Inferior parietal cortex (tissue), 1 donor: ENCODE measurements around the gene MFAP4.

Experiments used
- DNase-seq: peaks from one replicate; pipeline ENCODE4 v3.0.0-alpha.2; 2016; ENCODE audit errors: extremely low spot score

The MFAP4 gene

DNA sequence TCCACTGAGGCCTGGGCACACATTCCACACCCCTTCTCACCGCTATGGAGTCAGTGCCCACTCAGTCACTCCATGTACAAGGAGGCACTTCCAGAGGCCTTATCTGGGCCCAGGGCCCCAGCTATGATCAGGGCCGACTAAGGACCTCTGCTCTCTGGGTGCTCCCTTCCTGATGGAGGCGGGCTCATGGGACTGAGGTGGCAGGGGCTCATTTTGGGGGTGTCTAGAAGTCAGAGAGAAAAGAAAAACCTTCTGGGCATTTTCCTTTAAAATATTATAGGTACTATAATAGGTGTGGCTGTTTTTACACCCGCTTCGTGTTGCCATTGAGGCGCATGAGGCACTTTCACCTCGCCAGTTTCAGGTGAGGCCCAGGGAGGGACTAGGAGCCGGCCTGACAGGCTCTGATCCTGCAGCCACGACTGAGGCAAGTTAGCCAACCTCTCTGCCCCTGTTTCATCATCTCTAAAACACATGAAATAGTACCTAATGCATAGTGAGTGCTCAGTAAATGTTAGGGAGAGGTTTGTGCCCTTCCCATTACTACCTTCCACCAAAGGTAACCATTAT is 38.8 kb downstream of the MFAP4 start:
- no peak for DNase-seq

DNA sequence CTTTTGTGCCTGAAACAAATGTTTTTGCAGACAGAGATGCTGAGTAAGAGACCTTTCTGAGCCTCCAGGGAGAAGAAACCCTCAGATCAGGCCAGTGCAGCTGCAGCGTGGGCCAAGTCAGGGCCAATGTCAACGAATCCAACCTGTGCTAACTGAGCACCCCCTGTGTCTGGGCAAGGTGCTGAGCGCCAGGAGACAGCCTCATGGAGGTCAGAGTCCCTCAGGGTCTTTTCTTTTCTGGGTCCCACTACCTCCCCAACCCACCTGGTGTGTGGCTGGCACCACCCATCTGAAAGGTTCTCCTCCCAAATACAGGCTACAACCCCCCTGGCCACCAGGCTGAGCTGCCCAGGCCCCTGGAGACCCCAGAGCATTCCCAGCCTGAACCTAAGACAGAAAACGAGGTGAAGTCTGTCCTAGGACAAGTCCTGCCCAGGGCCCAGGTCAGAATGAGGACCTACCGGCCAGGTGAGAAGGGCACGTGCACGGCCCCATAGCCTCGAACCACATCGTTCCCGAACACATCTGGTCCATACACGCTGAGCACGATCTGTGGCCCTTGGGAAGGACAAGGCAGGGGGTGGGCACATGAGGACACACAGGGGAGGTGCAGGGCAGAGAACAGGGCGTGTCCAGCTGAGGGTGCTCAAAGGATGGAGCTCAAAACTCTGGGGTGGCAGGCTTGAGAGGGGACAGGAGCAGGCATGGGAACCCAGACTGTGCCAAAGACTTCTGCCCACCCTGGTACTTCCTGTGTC is 39.5 kb downstream of the MFAP4 start:
- no peak for DNase-seq

DNA sequence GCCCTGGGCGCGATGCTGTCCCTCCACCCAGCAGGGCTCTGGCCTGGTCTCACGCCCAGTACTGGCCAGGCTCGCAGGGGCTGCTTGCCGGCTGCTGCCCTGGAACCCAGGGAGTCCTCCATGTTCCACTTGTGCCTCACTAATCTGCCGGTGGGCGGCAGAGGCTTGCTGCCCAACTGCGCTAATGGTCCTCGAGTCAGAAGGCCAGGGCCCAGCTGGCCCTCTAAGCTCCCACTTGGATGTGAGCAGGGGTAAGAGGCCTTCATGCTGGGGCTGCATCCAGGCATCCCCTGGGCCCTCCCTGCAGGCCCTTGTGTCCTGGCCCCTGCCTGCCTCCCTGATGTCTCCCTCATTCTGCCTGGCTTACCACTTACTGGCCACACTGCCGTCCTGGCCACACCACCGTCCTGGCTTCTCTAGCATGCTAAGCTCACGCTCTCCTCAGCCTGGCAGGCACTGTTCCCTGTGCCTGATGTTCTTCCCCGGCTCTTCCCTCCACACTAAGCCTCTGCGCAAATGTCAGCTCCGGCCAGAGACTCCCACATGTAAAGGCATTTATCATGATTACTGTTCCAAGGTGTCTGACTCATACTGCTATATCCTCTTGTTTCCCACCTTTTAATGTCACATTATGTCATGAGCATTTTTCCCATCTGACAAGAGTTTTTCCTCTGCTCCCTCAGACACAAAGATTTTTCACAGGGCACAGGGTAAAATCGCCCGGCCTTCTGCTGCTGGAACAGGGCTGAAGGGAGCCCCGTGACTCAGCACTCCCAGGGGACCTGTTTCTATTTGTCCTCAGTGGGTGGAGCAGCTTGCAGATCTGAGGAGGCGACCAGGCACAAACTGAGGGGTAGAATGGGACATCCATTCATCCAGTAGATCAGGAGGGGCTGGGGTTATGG is 40.4 kb downstream of the MFAP4 start:
- DNase-seq: peak; percentile 54

DNA sequence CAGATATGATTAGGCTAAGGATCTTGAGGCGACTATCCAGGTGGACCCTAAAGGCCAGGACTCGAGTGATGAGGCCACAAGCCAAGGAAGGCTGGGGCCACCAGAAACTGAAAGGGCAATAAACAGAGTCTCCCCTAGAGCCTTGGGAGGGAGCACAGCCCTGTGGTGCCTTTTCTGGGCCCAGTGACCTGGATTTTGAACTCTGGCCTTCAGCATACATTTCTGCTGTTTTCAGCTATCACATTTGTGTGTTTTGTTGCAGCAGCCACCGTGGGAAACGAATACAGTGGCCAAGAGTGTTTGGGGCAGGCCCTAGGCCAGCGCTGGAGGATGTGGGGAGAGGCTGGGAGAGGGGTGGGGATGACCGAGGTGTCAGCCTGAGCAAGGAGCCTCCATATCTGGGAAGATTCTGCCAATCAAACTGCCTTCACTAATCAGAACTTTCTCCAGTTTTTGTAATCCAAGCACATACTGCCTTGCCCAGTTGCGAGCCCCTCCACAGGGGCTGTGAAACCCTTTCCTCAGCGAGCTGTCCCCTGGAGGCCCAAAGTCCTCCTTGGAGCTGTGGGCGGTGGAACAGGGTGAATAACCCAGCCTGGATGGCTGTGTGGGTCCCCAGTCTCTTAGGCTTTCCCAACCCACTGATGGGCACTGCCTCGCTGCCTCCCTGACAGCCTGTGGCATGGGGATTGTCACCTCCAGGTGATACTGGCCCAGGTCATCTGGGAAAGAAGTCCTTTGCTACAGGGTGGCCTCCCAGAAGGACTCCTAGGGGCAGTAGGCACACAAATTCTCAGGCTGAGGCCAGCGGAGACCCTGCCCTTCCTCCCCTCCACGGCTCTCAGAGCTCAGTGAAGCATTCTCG is 41.3 kb downstream of the MFAP4 start:
- no peak for DNase-seq

DNA sequence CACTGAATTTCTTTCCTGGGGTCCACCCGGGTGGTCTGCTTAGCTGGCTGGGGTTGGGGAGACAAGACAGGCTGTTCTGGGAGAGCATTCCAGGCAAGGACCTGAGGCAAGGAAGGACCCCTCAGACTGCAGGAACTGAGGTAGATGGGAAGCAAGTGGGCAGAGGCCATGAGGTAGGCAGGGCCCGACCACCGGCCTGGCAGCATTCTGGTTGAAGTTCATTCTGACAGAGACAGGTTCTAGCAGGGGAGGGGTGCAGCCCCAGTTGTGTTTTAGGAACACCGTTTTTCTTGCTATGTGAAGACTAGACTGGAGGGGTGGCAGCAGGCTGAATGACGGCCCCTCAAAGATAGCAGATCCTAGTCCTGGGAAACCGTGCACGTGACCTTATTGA is 41.9 kb downstream of the MFAP4 start:
- DNase-seq: no peak

DNA sequence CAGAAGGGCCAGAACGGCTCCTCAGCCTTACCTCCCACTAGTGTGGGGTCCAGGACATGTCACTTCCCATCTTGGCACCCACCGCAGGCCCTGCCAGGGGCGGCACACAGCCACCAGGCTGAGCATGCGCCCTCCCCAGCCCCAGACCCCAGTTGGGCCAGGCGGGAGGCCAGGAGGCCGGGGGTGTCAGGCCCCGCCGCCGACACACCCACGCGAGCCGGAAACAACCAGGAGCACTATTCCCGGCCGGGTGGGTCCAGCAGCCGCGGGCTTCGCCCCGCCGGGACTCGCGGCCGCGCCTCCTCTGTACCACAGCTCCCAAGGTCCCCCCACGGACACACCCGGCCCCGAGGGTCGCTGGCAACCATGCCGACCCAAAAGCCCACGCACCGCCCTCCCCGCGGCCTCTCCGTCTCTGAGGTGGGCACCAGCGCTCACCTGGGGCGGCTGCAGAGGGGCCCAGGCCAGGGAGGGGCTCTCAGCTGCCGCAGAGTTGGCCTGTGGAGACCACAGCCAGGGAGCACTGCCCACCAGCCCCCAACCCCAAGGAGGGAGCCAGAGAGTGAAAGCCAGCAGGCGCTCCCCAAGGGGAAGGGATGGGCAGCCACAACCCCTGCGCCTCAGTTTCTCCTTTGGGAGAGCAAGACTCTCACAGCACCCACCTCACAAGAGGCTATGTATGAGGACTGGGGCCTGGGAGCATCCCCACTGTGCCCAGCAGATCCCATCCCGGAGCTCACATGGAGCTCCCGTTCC is 42.5 kb downstream of the MFAP4 start:
- DNase-seq: no peak

DNA sequence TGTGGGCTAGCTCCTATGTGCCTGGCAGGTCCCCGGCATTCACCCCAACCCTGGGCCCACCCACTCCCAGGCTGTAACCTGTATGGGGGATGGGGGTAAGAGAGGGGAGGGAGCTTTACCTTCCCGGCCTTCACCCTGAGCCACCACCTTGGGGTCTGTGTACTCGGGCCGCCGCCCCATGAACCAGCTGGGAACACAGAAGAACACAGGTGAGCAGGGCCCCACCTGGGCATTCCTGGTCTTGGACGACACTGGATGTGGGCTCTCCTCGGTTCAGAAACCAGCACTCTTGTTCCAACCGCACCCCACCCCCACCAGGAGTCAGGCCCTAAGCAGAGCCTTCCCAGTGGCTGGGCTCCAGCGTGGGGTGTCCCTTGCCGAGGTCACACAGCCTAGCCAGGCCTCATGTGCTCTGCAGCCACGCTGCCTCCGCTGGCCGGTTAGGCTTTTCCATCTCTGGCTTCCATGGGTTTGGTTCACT is 43.3 kb downstream of the MFAP4 start:
- DNase-seq: no peak

DNA sequence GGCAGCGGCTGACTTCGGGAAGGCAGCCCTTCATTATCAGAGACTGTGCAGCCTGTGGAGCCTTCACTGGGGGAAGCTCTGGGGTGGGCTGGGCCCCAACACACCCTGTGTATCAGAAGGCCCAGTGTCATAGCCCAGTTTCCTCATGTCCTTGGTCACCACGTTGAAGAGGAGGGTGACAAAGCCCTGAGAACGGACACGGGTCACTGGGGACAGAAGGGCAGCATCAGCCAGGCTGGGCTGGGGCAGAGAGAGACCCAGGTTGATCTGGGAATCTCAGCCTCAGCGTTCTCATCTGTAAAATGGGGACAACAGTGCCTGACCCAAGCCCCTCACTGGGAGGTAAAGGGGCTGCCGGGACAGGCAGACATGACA is 43.7 kb downstream of the MFAP4 start:
- DNase-seq: no peak

DNA sequence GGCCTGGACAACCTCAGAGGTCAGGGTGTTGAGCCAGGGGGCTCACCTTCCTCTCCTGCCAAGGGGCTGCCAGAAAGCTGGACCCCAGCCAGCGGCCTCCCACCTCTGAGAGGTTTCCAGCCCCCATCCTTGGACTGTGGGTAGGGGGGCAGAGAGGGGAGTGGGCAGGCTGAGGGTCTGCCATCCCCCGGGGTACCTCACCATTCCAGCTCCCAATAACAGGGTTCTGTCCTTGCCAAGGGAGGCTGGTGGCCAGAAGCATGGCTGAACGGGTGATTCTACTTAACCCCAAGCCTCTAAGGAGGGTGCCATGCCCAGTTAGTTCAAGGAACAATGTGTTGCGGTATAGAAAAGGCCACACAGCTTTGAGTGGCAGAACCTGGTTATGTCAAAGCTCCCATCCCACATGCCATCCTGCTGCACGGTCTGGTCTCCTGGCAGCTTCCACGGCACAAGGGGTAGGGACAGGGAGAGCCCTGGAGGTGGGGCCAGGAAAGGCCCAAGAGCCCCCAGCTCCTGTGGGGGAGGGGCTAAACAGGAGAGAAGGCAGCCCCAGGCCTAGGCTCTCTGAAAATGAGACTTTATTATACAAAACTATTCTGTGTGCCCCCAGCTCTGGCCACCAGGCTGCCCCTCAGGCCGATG is 44.3 kb downstream of the MFAP4 start:
- DNase-seq: no peak

DNA sequence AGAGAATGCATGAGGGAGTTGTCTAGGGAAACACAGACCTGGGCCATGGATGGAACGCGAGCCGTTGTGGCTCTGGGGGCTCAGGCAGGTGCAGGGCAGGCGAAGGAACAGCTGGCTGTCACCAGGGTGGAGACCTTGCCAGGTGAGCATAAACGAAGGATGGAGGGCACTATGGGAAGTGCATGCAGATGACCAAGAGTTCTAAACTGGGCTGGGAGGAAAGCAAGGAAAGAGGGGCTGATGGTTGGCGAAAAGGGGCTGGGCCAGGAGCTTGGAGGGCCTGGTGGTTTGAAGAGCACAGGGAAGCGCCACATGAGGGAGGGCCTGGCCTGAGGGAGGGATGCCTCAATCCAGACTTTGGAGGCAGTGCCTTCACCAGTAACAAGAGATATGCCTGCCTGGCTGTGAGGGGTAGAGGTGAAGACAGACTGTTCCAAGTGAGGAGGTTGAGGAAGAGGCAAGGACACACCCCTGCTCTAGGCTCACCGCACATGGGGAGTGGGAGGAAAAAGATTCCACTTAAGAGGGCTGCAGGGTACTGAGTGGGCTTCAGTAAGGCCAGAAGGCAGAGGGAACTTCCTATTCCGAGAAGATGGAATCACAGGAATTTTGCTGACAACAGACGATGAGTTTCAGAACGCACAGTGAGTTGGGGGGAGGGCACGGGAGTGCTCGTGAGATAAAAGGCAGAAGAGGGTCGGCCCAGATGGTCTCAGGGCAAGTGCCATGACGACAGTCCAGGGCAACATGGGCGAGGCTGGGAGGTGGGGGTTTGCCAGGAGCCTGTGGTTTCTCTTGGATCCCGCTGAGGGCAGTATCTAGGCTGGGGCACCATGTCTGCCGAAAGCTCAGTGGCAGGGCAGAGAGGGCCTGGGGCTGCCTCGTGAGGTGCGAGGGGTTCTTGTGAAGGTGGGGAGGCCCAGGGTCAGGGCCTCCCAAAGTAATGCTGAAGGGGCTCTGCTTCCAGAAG is 45.1 kb downstream of the MFAP4 start:
- no peak for DNase-seq

DNA sequence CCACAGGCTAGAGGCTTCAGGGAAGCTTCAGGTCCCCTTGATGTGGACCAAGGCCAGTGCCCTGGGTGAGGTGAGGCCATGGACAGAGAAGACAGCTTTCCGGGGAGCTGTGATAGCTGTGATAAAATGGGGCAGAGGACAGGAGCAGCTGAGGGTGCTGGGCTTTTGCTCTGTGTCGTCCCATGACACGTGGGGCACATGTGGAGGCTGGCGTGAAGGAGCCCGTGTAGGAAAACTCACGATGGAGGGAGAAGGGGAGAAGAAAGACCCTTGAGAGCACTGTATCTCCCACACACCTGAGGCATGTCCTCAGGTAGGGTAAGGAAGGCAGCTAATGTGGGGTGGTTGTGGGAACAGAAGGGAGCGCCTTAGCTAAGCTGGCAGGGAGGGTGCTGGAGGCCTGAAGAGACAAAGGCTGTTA is 45.8 kb downstream of the MFAP4 start:
- no peak for DNase-seq

DNA sequence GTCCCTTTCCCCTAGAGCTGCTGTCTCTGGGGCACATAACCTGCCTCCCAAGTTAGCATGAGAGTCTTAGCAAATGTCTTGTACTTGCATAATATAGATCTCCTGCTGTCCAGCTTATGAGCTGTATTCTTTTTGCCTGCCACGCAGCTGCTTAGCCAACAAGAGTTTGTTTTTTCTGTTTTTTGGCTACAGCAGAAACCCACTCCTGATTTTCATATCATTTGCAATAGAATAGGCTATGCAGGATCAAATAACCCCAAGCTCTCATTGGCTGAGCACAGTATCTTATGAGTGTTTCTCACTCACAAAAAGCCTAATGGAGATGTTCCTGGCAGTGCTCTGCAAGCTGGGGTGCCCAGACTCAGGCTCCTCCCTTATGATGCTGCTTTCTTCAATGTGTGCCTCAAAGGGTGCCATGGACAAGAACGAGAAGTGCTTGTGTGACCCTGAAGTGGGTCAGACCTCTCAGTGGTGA is 47.6 kb downstream of the MFAP4 start:
- DNase-seq: no peak

DNA sequence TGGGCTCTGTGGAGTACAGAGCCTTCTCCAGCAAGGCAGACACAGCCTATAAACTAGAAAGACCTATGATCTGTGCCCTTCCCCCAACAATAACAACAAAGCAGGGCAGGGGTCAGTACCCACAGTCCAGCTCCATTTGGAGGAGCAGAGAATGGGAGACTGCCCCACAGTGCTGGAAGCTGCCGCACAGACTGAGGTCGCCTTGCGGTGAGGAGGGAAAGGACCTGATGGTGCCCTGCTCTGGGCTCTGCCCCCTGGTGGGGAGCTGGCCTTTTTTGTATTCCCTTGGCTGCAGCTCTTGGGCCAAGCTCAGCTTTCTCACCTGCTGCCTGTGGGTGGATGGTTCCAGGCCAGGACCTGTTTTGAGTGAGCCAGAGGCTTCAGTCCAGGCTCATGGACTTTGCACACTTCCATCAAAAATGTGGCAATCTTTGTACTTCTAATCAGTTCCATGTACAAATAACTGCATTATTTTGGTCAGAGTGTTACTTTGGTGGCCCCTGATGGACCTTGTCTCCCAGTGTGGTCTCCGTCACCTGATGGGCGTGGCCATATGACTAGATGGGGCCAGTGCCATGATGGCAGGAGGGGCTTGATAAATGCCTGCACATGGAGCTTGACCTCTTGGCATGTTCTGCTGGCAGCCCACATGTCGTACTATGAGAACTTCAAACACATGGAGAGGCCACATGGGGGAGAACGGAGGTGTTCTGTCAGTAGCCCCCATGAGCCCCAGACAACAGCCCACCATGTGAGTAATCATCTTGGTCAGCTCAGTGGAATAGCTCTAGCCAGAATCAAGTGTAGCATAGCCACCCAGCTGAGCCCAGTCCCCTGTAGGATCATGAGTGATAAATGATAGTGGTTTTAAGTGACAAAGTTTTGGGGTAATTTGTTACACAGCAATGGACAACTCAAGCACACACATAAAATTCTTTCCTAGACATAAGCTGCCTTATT is 48.7 kb downstream of the MFAP4 start:
- no peak for DNase-seq

DNA sequence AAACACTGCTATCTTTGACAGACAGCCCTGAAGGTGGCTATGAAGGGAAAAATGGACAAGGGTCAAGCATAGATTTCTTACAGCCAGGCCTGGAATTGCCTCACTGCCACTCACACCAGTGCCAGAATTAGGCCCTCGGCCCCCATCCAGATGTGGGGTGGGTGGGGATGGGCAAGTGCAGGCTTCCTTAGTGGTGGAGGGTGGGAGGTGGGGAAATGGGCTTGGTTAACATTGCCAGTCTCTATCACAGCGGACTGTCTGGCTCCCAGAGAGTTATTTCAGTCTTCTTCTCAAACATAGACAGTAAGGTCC is 49.3 kb downstream of the MFAP4 start:
- no peak for DNase-seq

DNA sequence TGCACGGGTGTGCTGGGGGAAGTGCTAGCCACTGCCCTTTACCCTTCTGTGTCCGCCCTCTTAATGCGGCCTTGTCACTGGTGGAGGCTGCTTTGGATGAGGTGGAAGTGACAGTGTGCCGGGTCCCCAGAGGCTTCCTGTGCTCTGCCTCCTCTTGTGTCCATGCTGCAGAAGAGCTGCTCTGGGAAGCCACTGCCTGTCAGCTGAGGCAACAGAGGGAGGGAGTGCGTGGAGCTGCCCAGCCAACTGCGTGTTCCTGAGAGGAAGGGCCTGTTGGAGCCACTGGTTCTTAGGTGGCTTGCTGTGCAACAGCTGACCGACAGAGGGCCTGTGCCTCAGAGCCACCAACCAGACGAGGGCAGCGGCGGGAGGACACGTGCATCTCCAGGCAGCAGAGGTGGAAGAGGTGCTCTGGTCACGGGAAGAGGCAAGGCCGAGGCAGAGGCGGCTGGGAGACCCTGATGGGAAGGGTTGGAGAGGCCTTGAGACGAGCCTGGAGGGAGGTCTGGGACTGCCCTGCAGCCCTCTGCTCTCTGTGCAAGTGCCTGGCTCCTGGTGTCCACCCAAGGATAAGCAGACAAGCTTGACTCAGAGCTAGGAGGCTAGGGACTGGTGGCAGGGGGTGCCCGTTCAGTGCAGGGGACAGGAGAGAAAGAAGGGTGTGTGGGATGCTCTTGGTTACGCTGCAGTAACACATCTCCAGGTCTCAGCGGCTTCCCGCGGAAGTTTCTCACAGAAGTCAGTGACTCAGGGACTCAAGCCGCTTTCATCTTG is 49.9 kb downstream of the MFAP4 start:
- DNase-seq: no peak

DNA sequence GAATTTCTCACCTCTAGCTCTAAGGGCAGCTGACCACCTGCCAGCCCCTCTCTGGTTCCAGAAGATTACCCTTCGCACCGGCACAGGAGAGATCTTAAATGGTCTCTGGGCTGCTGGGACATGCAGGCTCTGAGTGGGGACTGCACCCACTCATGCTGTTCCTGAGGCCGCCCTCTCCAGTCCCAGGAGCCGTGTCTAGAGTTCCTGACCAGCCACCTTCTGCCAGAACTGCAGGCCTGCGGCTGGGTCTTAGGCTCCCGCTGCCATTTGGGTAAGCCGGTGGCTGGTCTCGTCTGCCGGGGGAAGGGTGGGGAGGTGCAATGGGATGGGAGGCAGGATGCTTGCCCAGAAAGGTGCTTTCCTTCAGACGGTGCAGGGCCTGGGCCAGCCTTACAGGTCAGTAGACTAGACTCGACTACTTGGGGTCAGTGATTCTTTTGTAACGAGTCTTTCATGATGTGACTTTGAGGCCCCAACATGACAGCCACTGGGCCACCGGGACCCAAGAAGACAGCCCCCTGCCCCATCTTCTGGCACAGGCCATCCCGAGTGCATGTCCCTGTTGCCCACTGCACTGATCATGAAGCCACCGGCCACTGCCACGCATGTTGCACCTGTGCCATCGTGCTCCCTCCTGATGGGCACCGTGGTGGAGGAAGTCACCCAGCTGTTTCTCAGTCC is 50.9 kb downstream of the MFAP4 start:
- no peak for DNase-seq

DNA sequence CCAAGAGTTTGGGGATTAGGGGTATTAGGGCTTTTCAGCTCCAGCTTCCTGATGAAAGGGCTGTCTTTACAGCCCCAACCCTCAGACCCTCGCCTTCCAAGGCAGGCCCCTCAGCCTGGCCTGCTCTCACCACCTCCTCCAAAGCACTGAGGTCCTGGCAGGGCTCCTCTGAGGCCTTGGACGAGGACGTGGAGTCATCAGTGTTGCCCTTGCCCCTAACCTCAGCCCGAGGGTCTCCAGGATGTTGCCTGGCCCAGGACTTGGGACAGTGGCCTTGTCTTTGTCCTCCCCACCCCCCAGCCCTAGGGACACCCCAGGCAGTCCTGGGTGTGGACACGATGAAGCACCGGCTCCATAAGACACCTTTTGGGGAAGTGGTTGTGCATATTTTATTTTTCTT is 52.7 kb downstream of the MFAP4 start:
- DNase-seq: no peak
